HCT116 (cell line): ENCODE measurements around the gene NR6A1. TPM values are rescaled to one million over a fixed set of nuclear protein-coding genes. Genes with fewer than 3 reads are reported as not detected.

Experiments
- ATAC-seq: fragments of 200-7000 bp; cut with Tn5 transposase; 2 replicates; pipeline ENCODE4 v1.9.1; 2020; ENCODE audit warnings: mild to moderate bottlenecking, moderate library complexity
- BruUV-seq: library from RNA; stranded (reverse); fragments of 400-500 nt; replicated peaks from 2 replicates; lab custom pipeline; 2021; lab: Mats Ljungman, UMichigan
- CTCF ChIA-PET: fragments of 300-600 bp; sonication (Branson Sonifier 250); formaldehyde crosslinking; loops from one replicate; lab custom pipeline; 2021; ENCODE audit warnings: antibody characterized with exemption; lab: Charles Lee
- POLR2A ChIA-PET: fragments of 300-600, 350-600 bp; sonication (Branson Sonifier 250); formaldehyde crosslinking; loops from one replicate; lab custom pipeline; 2021; ENCODE audit warnings: antibody characterized with exemption; lab: Charles Lee
- RAD21 ChIA-PET, 2 experiments: fragments of 300-600 bp; sonication (Branson Sonifier 250); formaldehyde crosslinking; loops; one replicate each; lab custom pipeline; 2023; ENCODE audit warnings: low total read pairs in 2 of 2; ENCODE audit not compliant: uncharacterized antibody in 2 of 2, unreplicated experiment in 2 of 2, low non-redundant PET in 1 of 2; lab: Charles Lee
- DNase-seq: peaks from one replicate; pipeline ENCODE4 v3.0.0-alpha.2; 2010; ENCODE audit warnings: low read depth, low spot score
- H2AFZ ChIP-seq: fragments of 200-600 bp; shearing (Covaris generic), sonication (generic); 2 replicates; pipeline ENCODE4 v1.6.1; 2017; ENCODE audit warnings: low read depth, mixed run types, mixed read lengths, antibody characterized with exemption, low read length; ENCODE audit not compliant: poor library complexity, severe bottlenecking
- H3K27ac ChIP-seq: 2 replicates; pipeline ENCODE4 v1.5.1; 2012; ENCODE audit warnings: low read depth, low read length
- H3K27me3 ChIP-seq: fragments of 200-600 bp; sonication (generic); 2 replicates; pipeline ENCODE4 v1.6.1; 2016; ENCODE audit warnings: mixed run types, low read length, mixed read lengths; ENCODE audit not compliant: insufficient read depth
- H3K36me3 ChIP-seq, 2 experiments: fragments of 200-500 bp in 1 of 2; fragments of 200-600 bp in 1 of 2; sonication (Bioruptor generic) in 1 of 2; sonication (generic) in 1 of 2; 2 replicates each; pipeline versions ENCODE4 v1.5.1 to v1.6.1; 2014 to 2016; ENCODE audit warnings: low read length in 2 of 2, inconsistent platforms in 1 of 2, mixed read lengths in 1 of 2, mixed run types in 1 of 2; ENCODE audit not compliant: insufficient read depth in 2 of 2, control insufficient read depth in 1 of 2
- H3K4me1 ChIP-seq, 2 experiments: fragments of 200-600 bp in 1 of 2; sonication (generic) in 1 of 2; 2 replicates each; pipeline versions ENCODE4 v1.5.1 to v1.6.1; 2012 to 2017; ENCODE audit warnings: low read length in 2 of 2, inconsistent platforms in 1 of 2, mild to moderate bottlenecking in 1 of 2, mixed read lengths in 1 of 2, mixed run types in 1 of 2, moderate library complexity in 1 of 2; ENCODE audit not compliant: insufficient read depth in 2 of 2, control insufficient read depth in 1 of 2
- H3K4me2 ChIP-seq: fragments of 200-600 bp; sonication (generic); 2 replicates; pipeline ENCODE4 v1.6.1; 2017; ENCODE audit warnings: mixed run types, low read length, mixed read lengths
- H3K4me3 ChIP-seq, 2 experiments: fragments of 200-600 bp in 1 of 2; sonication (generic) in 1 of 2; replicated peaks in 1 of 2; 2 replicates each; pipeline ENCODE4 v1.5.1; 2011 to 2016; ENCODE audit warnings: low read length in 2 of 2, control low read depth in 1 of 2, low read depth in 1 of 2, mild to moderate bottlenecking in 1 of 2, mixed read lengths in 1 of 2, mixed run types in 1 of 2
- H3K79me2 ChIP-seq: fragments of 200-600 bp; sonication (generic); 2 replicates; pipeline ENCODE4 v1.6.1; 2017; ENCODE audit warnings: mild to moderate bottlenecking, mixed run types, low read length, moderate library complexity, mixed read lengths; ENCODE audit not compliant: insufficient read depth
- H3K9ac ChIP-seq: fragments of 200-600 bp; sonication (generic); 2 replicates; pipeline ENCODE4 v1.6.1; 2016; ENCODE audit warnings: low read length, mixed read lengths
- H3K9me2 ChIP-seq: fragments of 200-600 bp; sonication (generic), shearing (Covaris generic); 2 replicates; pipeline ENCODE4 v1.6.1; 2017; ENCODE audit warnings: mixed run types, mild to moderate bottlenecking, moderate library complexity; ENCODE audit not compliant: insufficient read depth
- H3K9me3 ChIP-seq, 2 experiments: fragments of 200-500 bp in 1 of 2; fragments of 200-600 bp in 1 of 2; sonication (Bioruptor generic) in 1 of 2; sonication (generic) in 1 of 2; 2 replicates each; pipeline ENCODE4 v1.6.1; 2014 to 2017; ENCODE audit warnings: low read length in 2 of 2, mixed read lengths in 2 of 2, inconsistent platforms in 1 of 2, low read depth in 1 of 2, mild to moderate bottlenecking in 1 of 2, mixed run types in 1 of 2, moderate library complexity in 1 of 2; ENCODE audit not compliant: control insufficient read depth in 1 of 2, insufficient read depth in 1 of 2
- H4K20me1 ChIP-seq: fragments of 200-600 bp; sonication (generic), shearing (Covaris generic); 2 replicates; pipeline ENCODE4 v1.6.1; 2017; ENCODE audit warnings: mixed run types, mild to moderate bottlenecking, moderate library complexity; ENCODE audit not compliant: insufficient read depth
- ATF3 ChIP-seq: IDR thresholded peaks from 2 replicates; pipeline ENCODE4 v1.6.1; 2012
- CBX3 ChIP-seq: IDR thresholded peaks from 2 replicates; pipeline ENCODE4 v1.6.1; 2012; ENCODE audit warnings: low read depth
- CEBPB ChIP-seq: IDR thresholded peaks from 2 replicates; pipeline ENCODE4 v1.6.1; 2012; ENCODE audit warnings: low read depth
- CTCF ChIP-seq, 3 experiments: fragments of 200-600 bp in 1 of 3; sonication (generic) in 1 of 3; IDR thresholded peaks in 2 of 3; conservative IDR thresholded peaks in 1 of 3; 2 replicates each; pipeline ENCODE4 v1.5.1; 2012 to 2017; ENCODE audit warnings: low read depth in 2 of 3, low read length in 2 of 3, antibody characterized with exemption in 1 of 3, borderline replicate concordance in 1 of 3, control low read depth in 1 of 3, mild to moderate bottlenecking in 1 of 3, mixed read lengths in 1 of 3, mixed run types in 1 of 3, moderate library complexity in 1 of 3; ENCODE audit not compliant: insufficient read depth in 1 of 3
- EZH2 ChIP-seq: fragments of 200-600 bp; sonication (generic); IDR thresholded peaks from 2 replicates; pipeline ENCODE4 v1.6.1; 2017; ENCODE audit warnings: antibody characterized with exemption, mixed run types
- FOSL1 ChIP-seq: IDR thresholded peaks from 2 replicates; pipeline ENCODE4 v1.6.1; 2012; ENCODE audit warnings: low read depth
- JUND ChIP-seq: IDR thresholded peaks from 2 replicates; pipeline ENCODE4 v1.6.1; 2012
- MAX ChIP-seq: IDR thresholded peaks from 2 replicates; pipeline ENCODE4 v1.6.1; 2012
- POLR2AphosphoS5 ChIP-seq: IDR thresholded peaks from 2 replicates; pipeline ENCODE4 v1.6.1; 2011; ENCODE audit warnings: mild to moderate bottlenecking, low read depth, low read length, moderate library complexity
- RAD21 ChIP-seq: IDR thresholded peaks from 2 replicates; pipeline ENCODE4 v1.6.1; 2012; ENCODE audit warnings: low read depth, mild to moderate bottlenecking
- SIN3A ChIP-seq: IDR thresholded peaks from 2 replicates; pipeline ENCODE4 v1.6.1; 2012; ENCODE audit warnings: low read depth
- SRF ChIP-seq: IDR thresholded peaks from 2 replicates; pipeline ENCODE4 v1.6.1; 2012; ENCODE audit warnings: low read depth
- TCF7L2 ChIP-seq: IDR thresholded peaks from 2 replicates; pipeline ENCODE4 v1.7.0; 2011; ENCODE audit warnings: borderline replicate concordance, inconsistent platforms; ENCODE audit not compliant: insufficient read depth, insufficient read length; ENCODE audit errors: extremely low read depth
- ZBTB33 ChIP-seq: IDR thresholded peaks from 2 replicates; pipeline ENCODE4 v1.6.1; 2011; ENCODE audit warnings: mild to moderate bottlenecking, low read length, moderate library complexity; ENCODE audit not compliant: insufficient replicate concordance; ENCODE audit errors: extremely low read depth
- ZNF274 ChIP-seq: fragments of 200-500 bp; sonication (Bioruptor generic); IDR thresholded peaks from 2 replicates; pipeline ENCODE4 v1.6.1; 2014; ENCODE audit warnings: mild to moderate bottlenecking, low read depth, low read length, inconsistent platforms
- intact Hi-C: fragments of 100-400 bp; cut with micrococcal nuclease; formaldehyde crosslinking; loops from 2 replicates; pipeline ENCODE4 v1.10.0; 2022
- total RNA-seq: library from RNA; stranded (reverse); gene quantifications from one replicate; pipeline ENCODE4 v1.2.1, GENCODE V29; 2021; ENCODE audit not compliant: unreplicated experiment
- TF ChIP-seq, protein P1 (sequence below): IDR thresholded peaks from 2 replicates; pipeline ENCODE4 v1.6.1; 2012; ENCODE audit warnings: low read depth

Gene NR6A1
- total RNA-seq, 1 experiment from 2014 or later = 9.9 TPM

DNA sequence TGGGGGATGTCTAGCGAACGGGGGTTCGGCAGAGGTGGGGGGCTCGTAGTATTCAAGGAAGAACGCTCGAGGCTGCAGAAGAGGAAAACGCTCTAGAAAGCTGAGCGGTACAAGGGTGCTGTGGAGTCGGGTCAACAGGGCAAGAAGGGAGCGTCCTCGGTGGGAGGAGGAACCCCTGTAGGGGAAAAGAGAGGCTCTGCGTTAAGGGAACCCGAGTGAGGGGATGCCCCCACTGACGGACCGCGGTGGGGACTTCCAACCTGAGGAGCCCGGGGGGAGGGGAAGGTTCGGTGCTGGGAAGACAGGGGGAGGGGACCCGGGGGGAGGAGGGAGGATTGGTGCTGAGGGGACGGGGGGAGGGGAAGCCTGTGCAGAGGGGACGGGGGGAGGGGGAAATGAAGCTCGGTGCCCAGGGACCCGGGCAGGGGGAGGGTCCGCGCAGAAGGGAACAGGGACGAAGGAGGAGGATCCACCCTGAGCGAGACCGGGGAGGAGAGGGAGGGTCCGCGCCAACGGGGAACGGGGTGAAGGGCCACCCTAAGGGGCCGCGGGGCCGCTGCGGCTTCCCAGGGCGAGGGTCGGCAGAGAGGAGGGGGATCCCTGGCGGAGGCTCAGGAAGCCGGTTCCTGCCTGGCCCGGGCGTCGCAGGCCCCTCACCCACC, 621 bp downstream of the NR6A1 start:
- intact Hi-C loops = loop anchor here (1.0 to 5.0 kb wide), 2 partner anchors 124 to 372 kb away; partner anchors contain the start of gene SCAI
- Histone ChIP-seq H3K4me3 (peak overlapping the region; percentile 71 to 73), H3K9me2 (no peaks in the 10 kb centered on the region), H3K79me2 (peaks cover 48% of the 10 kb centered on the region), H3K9ac (peak overlapping the region; percentile 76), H3K9me3 (no peaks in the 10 kb centered on the region), H4K20me1 (peaks cover 41% of the 10 kb centered on the region), H2AFZ (no peak overlapping the region), H3K36me3 (no peaks in the 10 kb centered on the region), H3K4me2 (peak overlapping the region; percentile 82), H3K27me3 (no peaks in the 10 kb centered on the region), H3K4me1 (peaks cover 22 to 44% of the 10 kb centered on the region in 2 experiments), H3K27ac (peak overlapping the region; percentile 90)
- ChIA-PET CTCF (interaction anchor here (0.7 to 12.0 kb wide), 11 partner anchors 10 to 597 kb away, joined by 3 to 601 read pairs (median 6); partner anchors contain the start of genes ARPC5L, RPL35 and WDR38), RAD21 (interaction anchor here (0.6 to 5.5 kb wide), 5 partner anchors 9 to 85 kb away, joined by 3 to 49 read pairs (median 6); partner anchors contain the start of gene WDR38 (in 2 of the 2)), POLR2A (interaction anchor here (0.7 to 5.0 kb wide), 8 partner anchors 29 to 471 kb away, joined by 3 to 30 read pairs (median 6); partner anchors contain the start of genes ARPC5L, HSPA5, RPL35 and WDR38)
- ATAC-seq = peak; percentile 5
- no peak for TF ChIP-seq CEBPB
- TF ChIP-seq, protein P1, sequence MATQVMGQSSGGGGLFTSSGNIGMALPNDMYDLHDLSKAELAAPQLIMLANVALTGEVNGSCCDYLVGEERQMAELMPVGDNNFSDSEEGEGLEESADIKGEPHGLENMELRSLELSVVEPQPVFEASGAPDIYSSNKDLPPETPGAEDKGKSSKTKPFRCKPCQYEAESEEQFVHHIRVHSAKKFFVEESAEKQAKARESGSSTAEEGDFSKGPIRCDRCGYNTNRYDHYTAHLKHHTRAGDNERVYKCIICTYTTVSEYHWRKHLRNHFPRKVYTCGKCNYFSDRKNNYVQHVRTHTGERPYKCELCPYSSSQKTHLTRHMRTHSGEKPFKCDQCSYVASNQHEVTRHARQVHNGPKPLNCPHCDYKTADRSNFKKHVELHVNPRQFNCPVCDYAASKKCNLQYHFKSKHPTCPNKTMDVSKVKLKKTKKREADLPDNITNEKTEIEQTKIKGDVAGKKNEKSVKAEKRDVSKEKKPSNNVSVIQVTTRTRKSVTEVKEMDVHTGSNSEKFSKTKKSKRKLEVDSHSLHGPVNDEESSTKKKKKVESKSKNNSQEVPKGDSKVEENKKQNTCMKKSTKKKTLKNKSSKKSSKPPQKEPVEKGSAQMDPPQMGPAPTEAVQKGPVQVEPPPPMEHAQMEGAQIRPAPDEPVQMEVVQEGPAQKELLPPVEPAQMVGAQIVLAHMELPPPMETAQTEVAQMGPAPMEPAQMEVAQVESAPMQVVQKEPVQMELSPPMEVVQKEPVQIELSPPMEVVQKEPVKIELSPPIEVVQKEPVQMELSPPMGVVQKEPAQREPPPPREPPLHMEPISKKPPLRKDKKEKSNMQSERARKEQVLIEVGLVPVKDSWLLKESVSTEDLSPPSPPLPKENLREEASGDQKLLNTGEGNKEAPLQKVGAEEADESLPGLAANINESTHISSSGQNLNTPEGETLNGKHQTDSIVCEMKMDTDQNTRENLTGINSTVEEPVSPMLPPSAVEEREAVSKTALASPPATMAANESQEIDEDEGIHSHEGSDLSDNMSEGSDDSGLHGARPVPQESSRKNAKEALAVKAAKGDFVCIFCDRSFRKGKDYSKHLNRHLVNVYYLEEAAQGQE = no peak
- no peak for TF ChIP-seq FOSL1
- TF ChIP-seq TCF7L2 = no peak
- TF ChIP-seq ZNF274 = no peak
- no peak for TF ChIP-seq MAX
- no peak for TF ChIP-seq POLR2AphosphoS5
- no peak for TF ChIP-seq SIN3A
- TF ChIP-seq JUND = no peak
- TF ChIP-seq RAD21 = no peak
- no peak for TF ChIP-seq EZH2
- TF ChIP-seq SRF = no peak
- no peak for TF ChIP-seq CBX3
- no peak for TF ChIP-seq ZBTB33
- no peak for TF ChIP-seq CTCF (IDR thresholded peaks at IDR 0.05 in 2 of 3, conservative IDR thresholded peaks at IDR 0.05 in 1 of 3; ENCODE audit: borderline replicate concordance in 1 of 3, insufficient read depth in 1 of 3, low read depth in 2 of 3, low read length in 2 of 3)
- TF ChIP-seq ATF3 = no peak
- no peak for DNase-seq
- no TSS peak for BruUV-seq
